OCI-LY3 (cell line): ENCODE measurements around the gene C1RL.

Source experiments
- CTCF ChIP-seq: fragments of 200-600, 300-600 bp; sonication (generic); IDR thresholded peaks from 2 replicates; pipeline ENCODE4 v1.5.1; 2014; ENCODE audit warnings: antibody characterized with exemption, low read length, low read depth
- EZH2phosphoT487 ChIP-seq: fragments of 200-600 bp; shearing (Covaris generic); IDR thresholded peaks from 2 replicates; pipeline ENCODE4 v1.6.1; 2018; ENCODE audit warnings: antibody characterized with exemption, mixed run types, low read depth

- TF ChIP-seq CTCF (no peak), EZH2phosphoT487 (no peak)
These were observed 30.2 kb upstream of the C1RL start for GRCh38 chr12:7139200-7139599.
